NT2/D1 (cell line): ENCODE results near the gene STX17.

Source experiments
- SUZ12 ChIP-seq: IDR thresholded peaks from 2 replicates; pipeline ENCODE4 v1.6.1; 2011; ENCODE audit not compliant: insufficient read length, insufficient read depth; ENCODE audit errors: extremely low read depth
- YY1 ChIP-seq: IDR thresholded peaks from 2 replicates; pipeline ENCODE4 v1.6.1; 2011; ENCODE audit not compliant: insufficient read length, insufficient read depth
- ZNF274 ChIP-seq: IDR thresholded peaks from 2 replicates; pipeline ENCODE4 v1.6.1; 2011; ENCODE audit warnings: mild to moderate bottlenecking, low read depth, low read length

- no peak for TF ChIP-seq ZNF274
- TF ChIP-seq YY1, result no peak
- TF ChIP-seq SUZ12, result no peak
Observed at GRCh38 chr9:99870126-99870525, 36.3 kb upstream of the STX17 start.
